ENCODE results near the gene RRH.

DNA sequence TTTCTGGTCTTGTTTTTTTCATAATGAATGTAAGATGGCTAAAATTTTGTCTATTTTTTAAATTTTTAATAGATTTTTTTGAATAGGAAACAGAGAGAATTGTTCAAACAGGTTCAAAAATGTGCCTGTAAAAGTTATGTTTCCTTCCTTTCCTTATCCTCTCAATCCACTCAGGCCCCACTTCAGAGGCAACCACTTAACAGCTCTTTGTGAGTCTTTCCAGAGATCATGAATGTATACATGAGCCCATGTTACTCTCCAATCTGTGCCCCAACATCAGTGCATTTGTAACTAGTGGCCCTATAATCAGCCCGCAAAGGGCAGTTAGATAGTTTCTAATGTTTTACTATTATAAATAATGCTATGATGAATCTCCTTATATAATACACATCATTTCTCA, 40.0 kb upstream of the RRH start:
- TF ChIP-seq, protein P1, sequence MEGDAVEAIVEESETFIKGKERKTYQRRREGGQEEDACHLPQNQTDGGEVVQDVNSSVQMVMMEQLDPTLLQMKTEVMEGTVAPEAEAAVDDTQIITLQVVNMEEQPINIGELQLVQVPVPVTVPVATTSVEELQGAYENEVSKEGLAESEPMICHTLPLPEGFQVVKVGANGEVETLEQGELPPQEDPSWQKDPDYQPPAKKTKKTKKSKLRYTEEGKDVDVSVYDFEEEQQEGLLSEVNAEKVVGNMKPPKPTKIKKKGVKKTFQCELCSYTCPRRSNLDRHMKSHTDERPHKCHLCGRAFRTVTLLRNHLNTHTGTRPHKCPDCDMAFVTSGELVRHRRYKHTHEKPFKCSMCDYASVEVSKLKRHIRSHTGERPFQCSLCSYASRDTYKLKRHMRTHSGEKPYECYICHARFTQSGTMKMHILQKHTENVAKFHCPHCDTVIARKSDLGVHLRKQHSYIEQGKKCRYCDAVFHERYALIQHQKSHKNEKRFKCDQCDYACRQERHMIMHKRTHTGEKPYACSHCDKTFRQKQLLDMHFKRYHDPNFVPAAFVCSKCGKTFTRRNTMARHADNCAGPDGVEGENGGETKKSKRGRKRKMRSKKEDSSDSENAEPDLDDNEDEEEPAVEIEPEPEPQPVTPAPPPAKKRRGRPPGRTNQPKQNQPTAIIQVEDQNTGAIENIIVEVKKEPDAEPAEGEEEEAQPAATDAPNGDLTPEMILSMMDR (IDR thresholded peaks at IDR 0.05) = no peak
- no peak for TF ChIP-seq POLR2A (IDR thresholded peaks at IDR 0.05)
